ENCODE data around the gene F11R. TPM values are rescaled to one million over a fixed set of nuclear protein-coding genes. Genes with fewer than 3 reads are reported as not detected.
A peak's percentile ranks its signal among the peaks of the same experiment; 100 is the strongest.

The F11R gene
- total and polyA plus RNA-seq, 10 of the 15 experiments (the other 5 are each of a cell fraction or from before 2014, with no cell fraction given) = 15.3 to 80.9 (median 24.3) TPM

DNA sequence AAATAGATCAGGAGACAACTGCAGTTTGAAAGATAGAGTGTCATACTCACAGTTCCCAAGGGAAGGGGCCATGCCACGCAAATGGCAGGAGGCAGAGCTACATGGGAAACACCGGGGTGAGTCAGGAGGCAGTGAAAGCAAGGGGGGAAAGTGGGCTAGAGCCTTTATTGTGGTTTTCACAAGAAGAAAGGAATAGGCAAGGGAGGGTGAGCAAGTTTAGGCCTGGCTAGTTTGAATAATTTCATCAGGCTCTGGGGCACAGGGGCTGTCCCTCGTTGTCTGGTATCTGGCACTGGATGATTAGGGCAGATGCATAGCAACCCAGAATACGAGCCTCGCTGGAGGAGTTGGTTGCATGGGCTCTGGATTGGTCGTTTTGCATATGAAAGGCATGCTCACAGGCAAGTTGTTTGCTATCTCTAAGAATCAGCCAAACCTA, 49.3 kb downstream of the F11R start (continued):
- TF ChIP-seq CBX3 (IDR thresholded peaks at IDR 0.05; ENCODE audit: borderline replicate concordance, low read depth) = no peak
- TF ChIP-seq BACH1 (IDR thresholded peaks at IDR 0.05; ENCODE audit: borderline replicate concordance) = no peak
- no peak for TF ChIP-seq RELA (IDR thresholded peaks at IDR 0.05; ENCODE audit: borderline replicate concordance, partially characterized antibody)
- TF ChIP-seq, protein P1, sequence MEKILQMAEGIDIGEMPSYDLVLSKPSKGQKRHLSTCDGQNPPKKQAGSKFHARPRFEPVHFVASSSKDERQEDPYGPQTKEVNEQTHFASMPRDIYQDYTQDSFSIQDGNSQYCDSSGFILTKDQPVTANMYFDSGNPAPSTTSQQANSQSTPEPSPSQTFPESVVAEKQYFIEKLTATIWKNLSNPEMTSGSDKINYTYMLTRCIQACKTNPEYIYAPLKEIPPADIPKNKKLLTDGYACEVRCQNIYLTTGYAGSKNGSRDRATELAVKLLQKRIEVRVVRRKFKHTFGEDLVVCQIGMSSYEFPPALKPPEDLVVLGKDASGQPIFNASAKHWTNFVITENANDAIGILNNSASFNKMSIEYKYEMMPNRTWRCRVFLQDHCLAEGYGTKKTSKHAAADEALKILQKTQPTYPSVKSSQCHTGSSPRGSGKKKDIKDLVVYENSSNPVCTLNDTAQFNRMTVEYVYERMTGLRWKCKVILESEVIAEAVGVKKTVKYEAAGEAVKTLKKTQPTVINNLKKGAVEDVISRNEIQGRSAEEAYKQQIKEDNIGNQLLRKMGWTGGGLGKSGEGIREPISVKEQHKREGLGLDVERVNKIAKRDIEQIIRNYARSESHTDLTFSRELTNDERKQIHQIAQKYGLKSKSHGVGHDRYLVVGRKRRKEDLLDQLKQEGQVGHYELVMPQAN (conservative IDR thresholded peaks at IDR 0.05) = no peak
- TF ChIP-seq, protein P2, sequence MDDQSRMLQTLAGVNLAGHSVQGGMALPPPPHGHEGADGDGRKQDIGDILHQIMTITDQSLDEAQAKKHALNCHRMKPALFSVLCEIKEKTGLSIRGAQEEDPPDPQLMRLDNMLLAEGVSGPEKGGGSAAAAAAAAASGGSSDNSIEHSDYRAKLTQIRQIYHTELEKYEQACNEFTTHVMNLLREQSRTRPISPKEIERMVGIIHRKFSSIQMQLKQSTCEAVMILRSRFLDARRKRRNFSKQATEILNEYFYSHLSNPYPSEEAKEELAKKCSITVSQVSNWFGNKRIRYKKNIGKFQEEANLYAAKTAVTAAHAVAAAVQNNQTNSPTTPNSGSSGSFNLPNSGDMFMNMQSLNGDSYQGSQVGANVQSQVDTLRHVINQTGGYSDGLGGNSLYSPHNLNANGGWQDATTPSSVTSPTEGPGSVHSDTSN (IDR thresholded peaks at IDR 0.05; ENCODE audit: insufficient replicate concordance, low read depth, low read length) = peak; percentile 71
- TF ChIP-seq SIX5 (IDR thresholded peaks at IDR 0.05; ENCODE audit: low read depth, low read length, severe bottlenecking) = no peak
- TF ChIP-seq, protein P3, sequence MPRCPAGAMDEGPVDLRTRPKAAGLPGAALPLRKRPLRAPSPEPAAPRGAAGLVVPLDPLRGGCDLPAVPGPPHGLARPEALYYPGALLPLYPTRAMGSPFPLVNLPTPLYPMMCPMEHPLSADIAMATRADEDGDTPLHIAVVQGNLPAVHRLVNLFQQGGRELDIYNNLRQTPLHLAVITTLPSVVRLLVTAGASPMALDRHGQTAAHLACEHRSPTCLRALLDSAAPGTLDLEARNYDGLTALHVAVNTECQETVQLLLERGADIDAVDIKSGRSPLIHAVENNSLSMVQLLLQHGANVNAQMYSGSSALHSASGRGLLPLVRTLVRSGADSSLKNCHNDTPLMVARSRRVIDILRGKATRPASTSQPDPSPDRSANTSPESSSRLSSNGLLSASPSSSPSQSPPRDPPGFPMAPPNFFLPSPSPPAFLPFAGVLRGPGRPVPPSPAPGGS (IDR thresholded peaks at IDR 0.05; ENCODE audit: borderline replicate concordance, insufficient read depth, low read depth, low read length, poor library complexity, severe bottlenecking) = peak; percentile 47
- 0 out of 2 replicates have a peak, but pooled peaks have one; percentile 8 for TF ChIP-seq CREB1 (IDR thresholded peaks at IDR 0.05; ENCODE audit: low read depth)
- TF ChIP-seq SMC3 (IDR thresholded peaks at IDR 0.05; ENCODE audit: borderline replicate concordance, low read length) = no peak
- no peak for TF ChIP-seq PML (IDR thresholded peaks at IDR 0.05; ENCODE audit: low read length)
- TF ChIP-seq ZNF384 (IDR thresholded peaks at IDR 0.05; ENCODE audit: borderline replicate concordance, low read depth, low read length) = no peak
- TF ChIP-seq, protein P4, sequence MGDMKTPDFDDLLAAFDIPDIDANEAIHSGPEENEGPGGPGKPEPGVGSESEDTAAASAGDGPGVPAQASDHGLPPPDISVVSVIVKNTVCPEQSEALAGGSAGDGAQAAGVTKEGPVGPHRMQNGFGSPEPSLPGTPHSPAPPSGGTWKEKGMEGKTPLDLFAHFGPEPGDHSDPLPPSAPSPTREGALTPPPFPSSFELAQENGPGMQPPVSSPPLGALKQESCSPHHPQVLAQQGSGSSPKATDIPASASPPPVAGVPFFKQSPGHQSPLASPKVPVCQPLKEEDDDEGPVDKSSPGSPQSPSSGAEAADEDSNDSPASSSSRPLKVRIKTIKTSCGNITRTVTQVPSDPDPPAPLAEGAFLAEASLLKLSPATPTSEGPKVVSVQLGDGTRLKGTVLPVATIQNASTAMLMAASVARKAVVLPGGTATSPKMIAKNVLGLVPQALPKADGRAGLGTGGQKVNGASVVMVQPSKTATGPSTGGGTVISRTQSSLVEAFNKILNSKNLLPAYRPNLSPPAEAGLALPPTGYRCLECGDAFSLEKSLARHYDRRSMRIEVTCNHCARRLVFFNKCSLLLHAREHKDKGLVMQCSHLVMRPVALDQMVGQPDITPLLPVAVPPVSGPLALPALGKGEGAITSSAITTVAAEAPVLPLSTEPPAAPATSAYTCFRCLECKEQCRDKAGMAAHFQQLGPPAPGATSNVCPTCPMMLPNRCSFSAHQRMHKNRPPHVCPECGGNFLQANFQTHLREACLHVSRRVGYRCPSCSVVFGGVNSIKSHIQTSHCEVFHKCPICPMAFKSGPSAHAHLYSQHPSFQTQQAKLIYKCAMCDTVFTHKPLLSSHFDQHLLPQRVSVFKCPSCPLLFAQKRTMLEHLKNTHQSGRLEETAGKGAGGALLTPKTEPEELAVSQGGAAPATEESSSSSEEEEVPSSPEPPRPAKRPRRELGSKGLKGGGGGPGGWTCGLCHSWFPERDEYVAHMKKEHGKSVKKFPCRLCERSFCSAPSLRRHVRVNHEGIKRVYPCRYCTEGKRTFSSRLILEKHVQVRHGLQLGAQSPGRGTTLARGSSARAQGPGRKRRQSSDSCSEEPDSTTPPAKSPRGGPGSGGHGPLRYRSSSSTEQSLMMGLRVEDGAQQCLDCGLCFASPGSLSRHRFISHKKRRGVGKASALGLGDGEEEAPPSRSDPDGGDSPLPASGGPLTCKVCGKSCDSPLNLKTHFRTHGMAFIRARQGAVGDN (IDR thresholded peaks at IDR 0.05) = no peak
- TF ChIP-seq SUPT20H (IDR thresholded peaks at IDR 0.05; ENCODE audit: borderline replicate concordance, control insufficient read depth, low read depth, low read length) = no peak
- TF ChIP-seq, protein P5, sequence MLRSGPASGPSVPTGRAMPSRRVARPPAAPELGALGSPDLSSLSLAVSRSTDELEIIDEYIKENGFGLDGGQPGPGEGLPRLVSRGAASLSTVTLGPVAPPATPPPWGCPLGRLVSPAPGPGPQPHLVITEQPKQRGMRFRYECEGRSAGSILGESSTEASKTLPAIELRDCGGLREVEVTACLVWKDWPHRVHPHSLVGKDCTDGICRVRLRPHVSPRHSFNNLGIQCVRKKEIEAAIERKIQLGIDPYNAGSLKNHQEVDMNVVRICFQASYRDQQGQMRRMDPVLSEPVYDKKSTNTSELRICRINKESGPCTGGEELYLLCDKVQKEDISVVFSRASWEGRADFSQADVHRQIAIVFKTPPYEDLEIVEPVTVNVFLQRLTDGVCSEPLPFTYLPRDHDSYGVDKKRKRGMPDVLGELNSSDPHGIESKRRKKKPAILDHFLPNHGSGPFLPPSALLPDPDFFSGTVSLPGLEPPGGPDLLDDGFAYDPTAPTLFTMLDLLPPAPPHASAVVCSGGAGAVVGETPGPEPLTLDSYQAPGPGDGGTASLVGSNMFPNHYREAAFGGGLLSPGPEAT (IDR thresholded peaks at IDR 0.05; ENCODE audit: low read depth) = peak; percentile 94; the same call in 1 of the 2 replicates
- TF ChIP-seq, protein P6, sequence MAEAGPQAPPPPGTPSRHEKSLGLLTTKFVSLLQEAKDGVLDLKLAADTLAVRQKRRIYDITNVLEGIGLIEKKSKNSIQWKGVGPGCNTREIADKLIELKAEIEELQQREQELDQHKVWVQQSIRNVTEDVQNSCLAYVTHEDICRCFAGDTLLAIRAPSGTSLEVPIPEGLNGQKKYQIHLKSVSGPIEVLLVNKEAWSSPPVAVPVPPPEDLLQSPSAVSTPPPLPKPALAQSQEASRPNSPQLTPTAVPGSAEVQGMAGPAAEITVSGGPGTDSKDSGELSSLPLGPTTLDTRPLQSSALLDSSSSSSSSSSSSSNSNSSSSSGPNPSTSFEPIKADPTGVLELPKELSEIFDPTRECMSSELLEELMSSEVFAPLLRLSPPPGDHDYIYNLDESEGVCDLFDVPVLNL (IDR thresholded peaks at IDR 0.05; ENCODE audit: low read depth, low read length) = no peak
- no peak for TF ChIP-seq ETV6 (conservative IDR thresholded peaks at IDR 0.05 in 1 of 2, IDR thresholded peaks at IDR 0.05 in 1 of 2; ENCODE audit: borderline replicate concordance in 1 of 2, low read depth in 1 of 2)
- TF ChIP-seq RAD21 (IDR thresholded peaks at IDR 0.05; ENCODE audit: insufficient read depth, low read depth, low read length) = no peak
- TF ChIP-seq MTA2 (IDR thresholded peaks at IDR 0.05; ENCODE audit: low read depth) = peak; percentile 81

Data from GM12878 (cell line).